Immature natural killer cell (primary cell): ENCODE data around the gene ALKBH2. TPM values are rescaled to one million over a fixed set of nuclear protein-coding genes. Genes with fewer than 3 reads are reported as not detected.
A peak's percentile ranks its signal among the peaks of the same experiment; 100 is the strongest.

Source experiments
- DNase-seq, 3 donors: peaks; one replicate each; pipeline ENCODE4 v3.0.0; 2022; ENCODE audit warnings: mixed read lengths in 1 of 3
- H3K27ac Mint-ChIP-seq, 6 donors: one replicate each; pipeline ENCODE4 v1.8.0; 2020; ENCODE audit warnings: mixed read lengths in 6 of 6, mild to moderate bottlenecking in 5 of 6, inconsistent platforms in 4 of 6, moderate library complexity in 3 of 6
- H3K27me3 Mint-ChIP-seq, 3 donors: one replicate each; pipeline ENCODE4 v1.8.0; 2020 to 2021; ENCODE audit warnings: low read depth in 3 of 3, mild to moderate bottlenecking in 3 of 3, mixed read lengths in 3 of 3, moderate library complexity in 3 of 3, inconsistent platforms in 1 of 3
- H3K36me3 Mint-ChIP-seq, 3 donors: one replicate each; pipeline ENCODE4 v1.8.0; 2020; ENCODE audit warnings: mixed read lengths in 3 of 3, inconsistent platforms in 2 of 3, mild to moderate bottlenecking in 2 of 3
- H3K4me1 Mint-ChIP-seq, 2 donors: one replicate each; pipeline ENCODE4 v1.8.0; 2020; ENCODE audit warnings: inconsistent platforms in 2 of 2, mild to moderate bottlenecking in 2 of 2, mixed read lengths in 2 of 2, moderate library complexity in 1 of 2
- H3K4me3 Mint-ChIP-seq, 5 donors: one replicate each; pipeline ENCODE4 v1.8.0; 2020; ENCODE audit warnings: mild to moderate bottlenecking in 5 of 5, mixed read lengths in 5 of 5, inconsistent platforms in 3 of 5, moderate library complexity in 3 of 5
- H3K9me3 Mint-ChIP-seq, 6 donors: one replicate each; pipeline ENCODE4 v1.8.0; 2020; ENCODE audit warnings: mild to moderate bottlenecking in 6 of 6, mixed read lengths in 6 of 6, inconsistent platforms in 4 of 6, moderate library complexity in 3 of 6
- polyA plus RNA-seq, 3 donors: library from polyadenylated mRNA; unstranded; fragments of 300-500 nt; fragmentation: Illumina TruSeq; gene quantifications; one replicate each; pipeline ENCODE4 v1.2.3, GENCODE V29; 2021

The ALKBH2 gene
- polyA plus RNA-seq, 3 donors from 2014 or later, result 6.2 to 11.6 (median 9.2) TPM

- DNase-seq, result no peak
- Mint-ChIP-seq H3K9me3 (no peaks in the 10 kb centered on the region), H3K27me3 (peaks cover 0 to 1% (median 0%) of the 10 kb centered on the region in 3 donors), H3K4me3 (no peak overlapping the region), H3K36me3 (peaks cover 18 to 37% (median 24%) of the 10 kb centered on the region in 3 donors), H3K4me1 (peaks cover 7 to 8% of the 10 kb centered on the region in 2 donors), H3K27ac (no peak overlapping the region)
Measured at GRCh38 chr12:109105176-109105575, 11.9 kb upstream of the ALKBH2 start.

GRCh38 chr12:109102491-109102890, 9.2 kb upstream of the ALKBH2 start:
- DNase-seq, result no peak
- H3K4me1 Mint-ChIP-seq, result peaks cover 28 to 34% of the 10 kb centered on the region in 2 donors
- no peaks in the 10 kb centered on the region for H3K9me3 Mint-ChIP-seq
- H3K27me3 Mint-ChIP-seq, result peaks cover 5 to 9% (median 6%) of the 10 kb centered on the region in 3 donors
- H3K36me3 Mint-ChIP-seq, result peaks cover 17 to 21% (median 18%) of the 10 kb centered on the region in 3 donors
- no peak overlapping the region for H3K4me3 Mint-ChIP-seq
- no peak overlapping the region for H3K27ac Mint-ChIP-seq

GRCh38 chr12:109100741-109101140, 7.5 kb upstream of the ALKBH2 start:
- H3K27ac Mint-ChIP-seq, result peak overlapping the region; percentile 82 to 97 (median 94)
- H3K9me3 Mint-ChIP-seq, result no peaks in the 10 kb centered on the region
- H3K27me3 Mint-ChIP-seq, result peaks cover 5 to 9% (median 6%) of the 10 kb centered on the region in 3 donors
- peak overlapping the region in 4 of 5 donors; percentile 7 to 92 (median 48) for H3K4me3 Mint-ChIP-seq
- H3K4me1 Mint-ChIP-seq, result peaks cover 28 to 35% of the 10 kb centered on the region in 2 donors
- no peak for DNase-seq
- H3K36me3 Mint-ChIP-seq, result peaks cover 14 to 18% (median 16%) of the 10 kb centered on the region in 3 donors

- H3K4me3 Mint-ChIP-seq, result peak overlapping the region; percentile 85 to 92 (median 87)
- no peaks in the 10 kb centered on the region for H3K9me3 Mint-ChIP-seq
- peak; percentile 43 to 64 (median 56) for DNase-seq
- H3K27me3 Mint-ChIP-seq, result peaks cover 5 to 9% (median 6%) of the 10 kb centered on the region in 3 donors
- H3K27ac Mint-ChIP-seq, result peak overlapping the region; percentile 82 to 97 (median 94)
- peaks cover 28 to 36% of the 10 kb centered on the region in 2 donors for H3K4me1 Mint-ChIP-seq
- H3K36me3 Mint-ChIP-seq, result peaks cover 7 to 12% (median 8%) of the 10 kb centered on the region in 3 donors
Measured at GRCh38 chr12:109099431-109100020, 6.3 kb upstream of the ALKBH2 start.

GRCh38 chr12:109098651-109099050, 5.4 kb upstream of the ALKBH2 start:
- Mint-ChIP-seq H3K27ac (peak overlapping the region; percentile 82 to 97 (median 94)), H3K27me3 (peaks cover 5 to 10% (median 8%) of the 10 kb centered on the region in 3 donors), H3K4me1 (peaks cover 31 to 45% of the 10 kb centered on the region in 2 donors), H3K9me3 (no peaks in the 10 kb centered on the region), H3K36me3 (peaks cover 3 to 8% (median 4%) of the 10 kb centered on the region in 3 donors), H3K4me3 (peak overlapping the region; percentile 85 to 92 (median 87))
- DNase-seq, result no peak

- peaks cover 1 to 4% (median 3%) of the 10 kb centered on the region in 3 donors for H3K36me3 Mint-ChIP-seq
- H3K27me3 Mint-ChIP-seq, result peaks cover 6 to 14% (median 13%) of the 10 kb centered on the region in 3 donors
- peak overlapping the region; percentile 82 to 97 (median 94) for H3K27ac Mint-ChIP-seq
- DNase-seq, result no peak
- peak overlapping the region; percentile 85 to 92 (median 87) for H3K4me3 Mint-ChIP-seq
- peaks cover 36 to 49% of the 10 kb centered on the region in 2 donors for H3K4me1 Mint-ChIP-seq
- H3K9me3 Mint-ChIP-seq, result no peaks in the 10 kb centered on the region
Measured at GRCh38 chr12:109098183-109098604, 4.9 kb upstream of the ALKBH2 start.

- Mint-ChIP-seq H3K4me1 (peaks cover 42 to 55% of the 10 kb centered on the region in 2 donors), H3K27me3 (peaks cover 9 to 17% (median 15%) of the 10 kb centered on the region in 3 donors), H3K27ac (peak within 1 kb of the TSS; percentile 82 to 97 (median 94))
Measured at GRCh38 chr12:109097435-109098182, 4.3 kb upstream of the ALKBH2 start, which contains the start of gene UNG. TSS of gene UNG (plus strand) at chr12:109097597. CDS start at chr12:109097680, 83 bp downstream.

GRCh38 chr12:109097140-109097434, 3.8 kb upstream of the ALKBH2 start:
- Mint-ChIP-seq H3K4me1 (peaks cover 47 to 60% of the 10 kb centered on the region in 2 donors), H3K9me3 (no peaks in the 10 kb centered on the region), H3K4me3 (peak overlapping the region in 4 of 5 donors; percentile 21 to 49 (median 38)), H3K27ac (no peak overlapping the region), H3K36me3 (no peaks in the 10 kb centered on the region), H3K27me3 (peaks cover 9 to 17% (median 15%) of the 10 kb centered on the region in 3 donors)
- DNase-seq, result no peak

More at GRCh38 chr12:109097435-109098182, 4.3 kb upstream of the ALKBH2 start, which contains the start of gene UNG:
- Mint-ChIP-seq H3K9me3 (no peaks in the 10 kb centered on the region), H3K4me3 (peak within 1 kb of the TSS; percentile 85 to 92 (median 87)), H3K36me3 (peaks cover 0 to 3% (median 2%) of the 10 kb centered on the region in 3 donors)
- peak; percentile 94 to 95 (median 95) for DNase-seq

- H3K9me3 Mint-ChIP-seq, result no peaks in the 10 kb centered on the region
- peaks cover 5 to 13% (median 8%) of the 10 kb centered on the region in 3 donors for H3K27me3 Mint-ChIP-seq
Measured at GRCh38 chr12:109092497-109093021, 713 bp downstream of the ALKBH2 start.

GRCh38 chr12:109089683-109090082, 3.6 kb downstream of the ALKBH2 start:
- Mint-ChIP-seq H3K27me3 (peaks cover 5 to 13% (median 8%) of the 10 kb centered on the region in 3 donors), H3K27ac (peak overlapping the region in 5 of 6 donors; percentile 22 to 80 (median 64)), H3K36me3 (peaks cover 7 to 31% (median 7%) of the 10 kb centered on the region in 3 donors), H3K9me3 (no peaks in the 10 kb centered on the region), H3K4me3 (no peak overlapping the region), H3K4me1 (peaks cover 24 to 31% of the 10 kb centered on the region in 2 donors)
- DNase-seq, result no peak

More at GRCh38 chr12:109092497-109093021, 713 bp downstream of the ALKBH2 start:
- peaks cover 24 to 32% of the 10 kb centered on the region in 2 donors for H3K4me1 Mint-ChIP-seq
- H3K4me3 Mint-ChIP-seq, result peak overlapping the region; percentile 83 to 90 (median 89)
- no peak for DNase-seq
- H3K36me3 Mint-ChIP-seq, result peaks cover 0 to 9% (median 0%) of the 10 kb centered on the region in 3 donors
- H3K27ac Mint-ChIP-seq, result peak overlapping the region; percentile 94 to 98 (median 96)

- Mint-ChIP-seq H3K4me3 (no peak overlapping the region), H3K27me3 (peaks cover 5 to 13% (median 7%) of the 10 kb centered on the region in 3 donors), H3K27ac (peak overlapping the region in 5 of 6 donors; percentile 22 to 72 (median 52)), H3K4me1 (peaks cover 23% of the 10 kb centered on the region in 2 donors), H3K9me3 (no peaks in the 10 kb centered on the region), H3K36me3 (peaks cover 7 to 37% (median 7%) of the 10 kb centered on the region in 3 donors)
- no peak for DNase-seq
Measured at GRCh38 chr12:109088818-109089217, 4.5 kb downstream of the ALKBH2 start.

GRCh38 chr12:109087250-109087649, 6.0 kb downstream of the ALKBH2 start:
- no peak for DNase-seq
- H3K27me3 Mint-ChIP-seq, result peaks cover 0 to 2% (median 0%) of the 10 kb centered on the region in 3 donors
- H3K9me3 Mint-ChIP-seq, result no peaks in the 10 kb centered on the region
- peaks cover 12 to 51% (median 14%) of the 10 kb centered on the region in 3 donors for H3K36me3 Mint-ChIP-seq
- H3K4me3 Mint-ChIP-seq, result no peak overlapping the region
- peak overlapping the region in 2 of 6 donors; percentile 30 to 35 for H3K27ac Mint-ChIP-seq
- H3K4me1 Mint-ChIP-seq, result peaks cover 7% of the 10 kb centered on the region in 2 donors

GRCh38 chr12:109085590-109085989, 7.7 kb downstream of the ALKBH2 start:
- H3K36me3 Mint-ChIP-seq, result peaks cover 14 to 65% (median 27%) of the 10 kb centered on the region in 3 donors

More at GRCh38 chr12:109085590-109085989, 7.7 kb downstream of the ALKBH2 start:
- DNase-seq, result no peak
- H3K9me3 Mint-ChIP-seq, result no peaks in the 10 kb centered on the region
- H3K4me1 Mint-ChIP-seq, result no peaks in the 10 kb centered on the region
- no peak overlapping the region for H3K4me3 Mint-ChIP-seq
- peaks cover 0 to 3% (median 2%) of the 10 kb centered on the region in 3 donors for H3K27me3 Mint-ChIP-seq
- H3K27ac Mint-ChIP-seq, result peak overlapping the region in 1 of 6 donors; percentile 39
